AG04449 (cell line): ENCODE measurements around the gene TPSG1.
"Not testable (repeated sequence)": the region's sequence is repeated elsewhere in the genome, so short reads cannot be mapped to it uniquely, and the experiment has no call there.

ENCODE experiments used
- CTCF ChIA-PET: fragments of 350-600 bp; formaldehyde crosslinking; extraction: SDS; loops from one replicate; lab custom pipeline; 2021; ENCODE audit warnings: antibody characterized with exemption; lab: Yijun Ruan, JAX
- POLR2A ChIA-PET: fragments of 400-600, 350-600 bp; formaldehyde crosslinking; extraction: SDS; loops from one replicate; lab custom pipeline; 2020; ENCODE audit warnings: antibody characterized with exemption, inconsistent platforms; lab: Yijun Ruan, JAX
- DNase-seq: peaks from one replicate; pipeline ENCODE4 v3.0.0-alpha.2; 2010; ENCODE audit warnings: low read depth, low spot score
- H3K4me3 ChIP-seq: 2 replicates; pipeline ENCODE4 v1.5.1; 2011; ENCODE audit warnings: low read depth, mild to moderate bottlenecking, control low read depth, low read length
- CTCF ChIP-seq: IDR thresholded peaks from one replicate; pipeline ENCODE4 v1.5.1; 2011; ENCODE audit warnings: mild to moderate bottlenecking, moderate library complexity, low read length, control low read depth, inconsistent platforms; ENCODE audit not compliant: insufficient read depth; ENCODE audit errors: missing control alignments

The TPSG1 gene

GRCh38 chr16:1199347-1200013 is 25.6 kb downstream of the TPSG1 start:
- DNase-seq: no peak
- TF ChIP-seq CTCF: no peak

GRCh38 chr16:1198671-1199346 is 26.3 kb downstream of the TPSG1 start:
- DNase-seq, POLR2A ChIA-PET, CTCF ChIA-PET, H3K4me3 ChIP-seq: not testable (repeated sequence)

More at GRCh38 chr16:1199347-1200013, 25.6 kb downstream of the TPSG1 start:
- CTCF ChIA-PET: no interaction called here
- POLR2A ChIA-PET: no interaction called here
- no peak overlapping the region for H3K4me3 ChIP-seq

- CTCF ChIA-PET: no interaction called here
- no peak overlapping the region for H3K4me3 ChIP-seq
- POLR2A ChIA-PET: no interaction called here
- no peak for DNase-seq
- no peak for TF ChIP-seq CTCF
These were observed 26.9 kb downstream of the TPSG1 start for GRCh38 chr16:1198194-1198593.

GRCh38 chr16:1197237-1197866 is 27.7 kb downstream of the TPSG1 start:
- no peak for TF ChIP-seq CTCF
- no peak overlapping the region for H3K4me3 ChIP-seq
- POLR2A ChIA-PET: no interaction called here
- CTCF ChIA-PET: no interaction called here
- DNase-seq: no peak

GRCh38 chr16:1196494-1196893 is 28.6 kb downstream of the TPSG1 start:
- CTCF ChIA-PET: no interaction called here
- H3K4me3 ChIP-seq: no peak overlapping the region
- TF ChIP-seq CTCF: no peak
- POLR2A ChIA-PET: no interaction called here
- DNase-seq: no peak

GRCh38 chr16:1195393-1195666 is 29.7 kb downstream of the TPSG1 start:
- no peak for DNase-seq
- CTCF ChIA-PET: no interaction called here
- POLR2A ChIA-PET: no interaction called here
- no peak for TF ChIP-seq CTCF
- H3K4me3 ChIP-seq: no peak overlapping the region
